GM18508 (cell line): ENCODE measurements around the gene ROR1.
"Not testable (repeated sequence)": the region's sequence is repeated elsewhere in the genome, so short reads cannot be mapped to it uniquely, and the experiment has no call there.

ENCODE experiments used
- ATAC-seq: cut with Tn5 transposase; IDR thresholded peaks from one replicate; pipeline ENCODE4 v1.9.1; 2021; ENCODE audit warnings: moderate number of reproducible peaks; ENCODE audit not compliant: insufficient read depth, unreplicated experiment

Gene ROR1

DNA sequence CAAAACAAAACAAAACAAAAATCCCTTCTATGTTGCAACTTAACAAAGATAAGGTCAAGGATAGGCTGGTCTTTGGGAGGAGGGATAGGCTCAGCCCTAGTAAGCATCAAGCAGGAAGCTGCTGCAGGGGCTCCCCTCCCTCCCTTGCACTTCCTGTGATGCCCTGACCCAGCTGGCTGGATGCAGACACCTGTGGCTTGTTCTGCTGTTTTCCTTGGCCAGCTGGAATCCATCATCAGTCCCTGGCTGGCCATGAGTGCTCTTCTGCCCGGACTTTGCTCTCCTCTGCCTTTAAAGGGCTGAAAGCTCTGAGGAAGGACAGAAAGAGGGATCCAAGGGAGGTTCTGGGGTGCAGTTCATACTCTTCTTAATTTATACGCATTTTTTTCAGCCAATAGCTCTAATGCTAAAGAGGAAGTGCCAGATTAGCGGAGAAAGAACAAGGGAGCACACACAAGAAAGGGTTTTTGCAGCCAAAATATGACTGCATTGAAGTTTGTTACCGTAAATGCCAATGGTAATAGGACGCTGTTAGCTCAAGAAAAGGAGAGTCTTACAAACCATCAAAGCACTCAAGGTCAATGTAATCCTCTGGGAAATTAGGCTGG lies 409.7 kb downstream of the ROR1 start:
- no peak for ATAC-seq

DNA sequence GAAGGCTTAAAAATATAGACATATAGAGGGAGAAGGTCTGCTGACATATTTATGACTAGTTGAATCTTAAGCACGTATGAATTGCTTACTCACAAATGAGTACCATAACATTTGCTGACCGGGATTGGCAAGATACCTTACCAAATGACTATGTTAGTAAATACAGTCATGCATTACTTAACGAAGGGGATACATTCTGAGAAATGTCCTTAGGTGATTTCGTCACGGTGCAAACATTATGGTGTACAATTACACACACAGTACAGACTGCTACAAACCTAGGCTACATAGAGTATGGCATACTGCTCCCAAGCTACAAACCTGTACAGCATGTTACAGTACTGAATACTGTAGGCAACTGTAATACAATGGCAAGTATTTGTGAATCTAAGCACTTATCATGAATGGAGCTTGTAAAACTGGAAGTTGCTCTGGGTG lies 410.2 kb downstream of the ROR1 start:
- ATAC-seq, result no peak

DNA sequence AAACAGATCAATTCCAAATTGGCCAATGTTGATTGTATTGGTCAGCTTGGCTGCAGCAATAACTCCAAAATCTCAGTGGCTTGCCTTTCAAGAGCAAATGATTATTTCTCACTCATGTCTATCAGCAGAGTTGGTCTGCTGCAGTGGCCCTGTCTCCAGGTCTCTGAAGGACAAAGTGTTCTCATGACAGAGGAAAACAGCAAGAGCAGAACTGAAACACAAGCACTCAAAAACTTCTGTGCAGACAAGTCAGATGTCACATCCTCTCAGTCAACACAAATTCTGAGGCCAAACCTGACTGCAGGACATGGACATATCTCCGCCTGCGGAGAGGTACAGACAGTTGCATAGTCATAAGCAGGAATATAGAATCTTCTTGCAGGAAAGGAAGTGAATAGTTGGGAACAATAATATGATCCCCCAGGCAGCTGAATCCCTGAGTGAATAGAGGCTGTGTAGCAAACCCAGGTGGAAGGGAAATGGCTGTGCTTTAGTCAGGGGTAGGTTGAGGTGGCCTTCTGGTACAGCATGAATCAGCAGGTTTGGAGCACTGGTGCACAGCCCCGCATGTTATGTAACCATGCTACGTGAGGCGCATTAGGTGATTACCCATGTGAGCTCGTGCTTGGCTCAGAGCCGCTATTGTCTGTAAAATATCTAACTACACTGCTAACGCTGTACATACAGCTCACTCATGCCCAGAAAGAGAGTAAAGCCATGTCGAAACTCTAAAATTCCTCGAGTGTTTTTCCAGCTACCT lies 412.5 kb downstream of the ROR1 start:
- ATAC-seq, result no peak

DNA sequence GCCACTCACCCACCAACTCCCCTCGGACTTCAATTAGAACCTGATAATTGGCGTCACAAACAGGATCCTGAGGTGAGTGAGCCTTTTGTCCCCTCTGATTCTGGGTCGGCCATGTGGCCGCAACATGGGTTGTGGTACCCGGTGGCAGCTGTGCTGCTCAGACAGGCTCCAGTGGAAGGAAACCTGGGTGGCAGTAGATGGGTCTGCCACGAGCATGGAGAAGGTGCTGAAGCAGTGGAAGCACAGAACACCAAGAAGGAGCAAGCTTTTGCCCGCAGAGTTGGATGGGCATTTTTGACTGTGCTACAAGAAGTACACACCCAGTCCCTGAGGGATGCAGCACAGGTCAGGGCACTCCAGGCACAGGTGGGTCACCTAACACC lies 413.1 kb downstream of the ROR1 start:
- no peak for ATAC-seq

DNA sequence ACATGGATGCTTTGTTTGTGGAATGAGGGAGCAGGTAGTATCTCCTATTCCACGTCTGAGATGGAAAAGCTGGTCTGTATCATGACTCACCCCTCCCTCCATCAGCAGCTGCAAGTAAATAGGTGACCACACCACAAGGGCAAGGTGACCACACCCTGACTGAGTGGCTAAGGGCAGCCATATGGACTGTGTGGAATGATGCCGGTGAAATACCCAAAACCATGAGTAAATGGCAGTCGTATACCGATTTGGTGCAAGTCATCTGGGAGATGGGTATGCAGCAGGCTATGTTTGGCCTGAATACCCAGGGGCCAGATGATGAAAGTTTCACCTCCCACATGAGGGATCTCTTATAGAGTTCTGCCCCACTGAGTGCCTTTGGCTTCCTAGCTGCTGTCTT lies 413.8 kb downstream of the ROR1 start:
- ATAC-seq, result no peak

DNA sequence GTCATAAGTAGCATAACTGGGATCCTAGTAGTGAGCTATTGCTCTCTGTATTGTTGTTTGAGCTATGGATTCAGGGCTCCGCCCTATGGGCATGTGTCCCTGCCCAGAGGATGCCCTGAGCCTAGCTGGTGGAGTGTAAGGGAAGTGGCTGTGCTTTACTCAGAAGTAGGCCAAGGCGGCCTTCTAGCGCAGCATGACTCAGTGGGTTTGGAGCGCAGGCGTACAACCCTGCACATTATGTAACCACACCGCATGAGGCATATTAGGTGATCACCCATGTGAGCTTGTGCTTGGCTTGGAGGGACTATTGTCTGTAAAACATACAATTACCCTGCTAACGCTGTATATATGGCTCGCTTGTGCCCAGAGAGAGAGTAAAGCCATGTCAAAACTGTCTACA lies 418.5 kb downstream of the ROR1 start:
- no peak for ATAC-seq

DNA sequence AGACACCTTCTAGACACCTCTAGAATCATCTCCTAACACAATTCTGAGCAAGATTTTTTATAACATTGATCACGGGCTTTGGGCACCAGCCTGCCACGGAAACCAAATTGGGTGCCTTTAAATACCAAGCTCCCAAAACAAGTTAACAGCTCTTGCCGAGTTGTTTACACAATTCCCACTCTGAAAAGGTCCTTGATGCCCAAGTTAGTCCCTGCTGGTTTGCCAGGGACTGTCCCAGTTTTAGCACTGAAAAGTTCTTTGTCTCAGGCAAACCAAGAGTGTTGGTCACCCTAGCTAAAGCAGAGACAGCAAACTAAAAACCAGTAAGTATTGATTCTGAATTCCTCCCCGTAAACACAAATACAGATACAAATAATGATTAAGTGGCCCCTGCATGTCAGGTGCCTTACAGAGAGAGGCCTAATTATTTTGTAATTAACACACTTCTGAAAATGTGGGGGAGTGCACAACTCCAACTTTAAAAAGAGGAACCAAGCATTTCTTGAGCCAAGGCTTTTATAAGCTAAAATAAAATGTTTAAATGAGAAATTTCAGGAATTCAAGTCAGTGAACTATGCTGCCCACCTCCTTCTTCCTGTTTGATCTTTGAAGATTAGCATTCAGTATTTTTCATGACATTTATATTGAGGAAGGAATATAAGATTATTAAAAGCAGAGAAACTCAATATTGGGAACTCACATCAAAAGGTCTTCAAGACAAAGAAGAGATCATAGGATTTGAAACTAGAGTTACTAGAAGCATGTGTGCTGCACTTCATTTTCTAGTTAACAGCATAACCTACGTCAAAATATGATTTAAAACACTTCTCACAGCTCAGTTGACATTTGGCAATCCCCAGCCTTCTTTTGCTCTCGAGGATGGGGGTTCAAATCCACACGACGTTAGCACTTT lies 420.6 kb downstream of the ROR1 start:
- ATAC-seq, result no peak

DNA sequence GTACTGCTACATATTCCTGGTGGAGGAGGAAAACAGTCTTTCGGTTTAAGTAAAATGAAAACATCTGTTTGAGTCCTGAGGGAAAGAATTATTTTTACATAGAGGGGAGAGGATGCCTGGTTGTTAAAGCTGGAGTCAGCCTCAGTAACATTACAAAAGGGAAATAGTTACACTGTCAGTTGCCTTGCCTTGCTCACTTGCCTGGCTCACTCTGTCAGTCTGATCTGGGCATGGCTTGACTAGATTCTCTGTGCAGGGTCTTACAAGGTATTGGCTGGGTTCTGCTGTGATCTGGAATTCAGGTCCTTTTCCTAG lies 421.2 kb downstream of the ROR1 start:
- ATAC-seq, result no peak

DNA sequence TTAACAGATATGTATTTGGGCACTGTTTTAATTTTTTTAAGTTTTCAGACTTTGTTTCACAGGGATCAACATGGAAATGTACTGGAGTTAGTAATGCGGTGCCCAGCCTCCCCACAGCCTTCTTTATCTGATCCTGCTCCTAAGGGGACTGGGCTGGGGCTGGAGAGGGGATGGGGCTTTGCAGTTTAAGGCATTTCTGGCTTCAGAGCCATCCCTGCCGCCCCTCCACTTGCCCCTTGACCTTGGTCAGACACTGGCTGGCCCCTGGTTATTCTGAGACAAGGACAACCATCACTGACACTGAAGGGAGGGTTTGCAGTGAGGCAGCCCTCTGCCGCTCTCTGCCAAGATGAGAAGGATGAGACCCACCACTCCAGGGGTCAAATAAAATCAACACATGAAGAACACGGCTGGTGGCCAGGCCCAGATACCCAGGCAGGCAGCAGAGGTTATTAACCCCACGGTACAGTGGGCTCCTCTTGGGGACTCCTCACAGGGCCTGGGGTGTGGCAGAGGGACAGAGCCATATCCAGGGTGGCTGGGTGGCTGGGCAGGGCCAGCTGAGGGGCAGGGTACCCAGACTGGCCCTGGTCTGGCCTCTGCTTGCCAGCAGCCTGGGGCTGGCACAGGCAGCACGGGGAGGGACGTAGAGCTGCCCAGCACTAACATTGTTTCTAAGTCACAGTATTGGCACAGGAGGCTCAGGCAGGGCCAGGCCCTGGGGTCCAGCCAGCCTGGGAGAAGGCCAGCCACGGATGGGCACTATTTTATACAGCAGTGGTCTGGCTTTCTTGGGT lies 422.5 kb downstream of the ROR1 start:
- ATAC-seq, result no peak

DNA sequence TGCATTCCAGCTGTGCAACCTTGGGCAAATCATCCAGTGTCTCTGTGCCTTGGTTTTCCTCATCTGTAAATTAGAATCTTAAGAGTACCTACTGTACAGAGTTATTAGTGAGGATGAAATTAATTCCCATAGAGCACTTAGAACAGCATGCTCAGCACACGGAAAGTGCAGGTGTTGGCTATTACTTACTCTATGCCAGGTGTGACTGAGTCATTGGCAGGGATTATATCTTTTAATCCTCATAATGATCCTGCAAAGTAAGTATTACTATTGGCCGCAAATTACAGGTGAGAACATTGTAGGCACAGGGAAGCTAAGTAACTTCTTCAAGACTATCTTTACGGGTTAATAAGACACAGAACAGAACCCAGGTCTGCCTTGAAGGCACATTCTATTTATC lies 423.3 kb downstream of the ROR1 start:
- no peak for ATAC-seq

DNA sequence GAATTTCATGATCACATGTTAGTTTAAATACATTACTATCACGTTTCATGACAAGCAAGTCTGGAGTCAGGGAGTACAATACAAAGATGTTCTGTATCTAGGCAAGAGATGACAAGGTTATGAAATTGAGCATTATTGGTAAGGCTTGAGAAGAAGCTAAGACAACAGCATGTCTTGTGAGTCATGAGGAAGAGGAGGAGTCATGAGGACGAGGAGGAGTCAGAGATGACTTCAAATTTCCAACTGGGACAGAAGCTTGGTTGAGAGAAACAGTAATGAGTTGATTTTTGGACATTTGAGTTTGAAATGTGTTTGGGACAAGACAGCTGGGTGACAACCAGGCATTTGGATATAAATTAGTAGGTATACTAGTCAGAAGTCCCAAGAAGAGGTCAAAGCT lies 425.3 kb downstream of the ROR1 start:
- ATAC-seq, result no peak

DNA sequence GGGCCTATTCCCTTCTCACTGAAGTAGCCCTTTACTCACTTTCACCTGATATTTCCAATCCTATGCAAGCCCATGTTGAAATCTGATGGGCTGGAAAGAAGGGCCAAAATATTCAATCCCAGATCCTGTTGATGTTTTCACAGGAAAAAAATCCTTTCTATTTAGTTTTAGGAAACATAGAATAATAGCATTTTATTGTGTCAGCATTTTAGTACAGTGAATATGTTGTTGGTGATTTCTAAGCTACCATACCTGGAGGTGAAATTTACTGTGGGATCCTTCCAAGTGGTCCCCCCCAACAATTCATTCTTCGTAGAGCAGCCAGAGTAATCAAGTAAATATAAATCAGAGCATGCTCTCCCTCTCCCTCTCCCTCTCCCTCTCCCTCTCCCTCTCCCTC lies 426.2 kb downstream of the ROR1 start:
- no peak for ATAC-seq

DNA sequence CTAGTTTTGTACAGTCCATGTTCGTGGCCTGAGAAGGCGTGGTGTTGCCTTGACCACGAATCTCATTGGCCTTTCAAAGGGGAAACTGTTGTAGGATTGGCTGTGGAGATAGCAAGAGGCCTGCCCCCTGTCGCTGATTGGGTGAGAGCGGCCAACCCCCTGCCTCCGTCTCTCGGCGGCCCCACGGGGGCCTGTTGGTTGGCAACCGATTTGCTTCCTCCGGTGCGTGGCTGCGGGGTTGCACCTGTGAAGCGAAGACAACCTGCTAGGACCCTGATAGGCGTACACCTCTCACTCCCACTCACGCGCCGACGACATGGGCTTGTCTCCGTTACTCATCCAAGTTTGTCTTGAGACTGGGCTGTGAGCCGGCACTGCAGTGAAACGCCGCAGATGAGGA lies 429.6 kb downstream of the ROR1 start, which contains the start of gene UBE2U:
TSS of gene UBE2U (plus strand) at position 204 of the 400 bp plus-strand sequence. CDS start 428 bp downstream, outside the sequence.
- ATAC-seq, result no peak

DNA sequence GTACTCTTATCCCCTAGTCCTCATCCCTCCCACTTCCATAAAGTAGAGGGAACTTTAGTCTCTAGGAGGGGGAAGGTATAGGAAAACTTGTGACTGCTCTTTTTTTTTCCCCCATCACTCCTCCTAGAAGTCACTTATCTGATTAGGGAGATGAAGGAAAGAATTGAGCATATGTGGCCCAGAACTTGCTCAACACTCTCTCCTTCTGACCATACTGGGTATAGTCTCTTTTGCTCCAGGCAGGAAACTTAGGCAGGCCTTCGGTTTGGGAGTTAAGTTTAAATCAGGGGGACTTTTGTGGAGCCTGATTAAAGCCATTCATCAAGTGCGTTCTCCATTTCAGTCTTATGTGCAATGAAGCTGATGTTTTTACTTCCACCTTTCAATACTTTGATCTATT lies 435.4 kb downstream of the ROR1 start:
- ATAC-seq, result no peak

DNA sequence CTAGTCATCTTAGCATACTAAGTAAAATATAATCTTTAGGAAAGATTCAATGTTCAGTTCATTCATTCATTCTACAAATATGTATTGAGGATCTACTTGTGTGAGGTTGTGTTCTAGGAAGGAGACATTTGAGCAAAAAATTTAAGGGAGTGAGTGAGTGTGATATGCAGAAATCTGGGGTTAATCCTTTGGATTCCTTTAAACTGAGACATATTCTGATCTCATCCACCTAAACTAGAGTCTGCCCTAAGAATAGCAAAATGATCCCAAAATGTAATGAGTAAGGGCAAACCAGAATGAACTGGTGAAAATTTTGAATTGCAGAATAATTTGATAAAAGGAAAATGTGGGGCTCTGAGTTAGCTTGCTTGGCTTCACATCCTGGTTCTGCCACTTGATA lies 438.2 kb downstream of the ROR1 start:
- no peak for ATAC-seq

DNA sequence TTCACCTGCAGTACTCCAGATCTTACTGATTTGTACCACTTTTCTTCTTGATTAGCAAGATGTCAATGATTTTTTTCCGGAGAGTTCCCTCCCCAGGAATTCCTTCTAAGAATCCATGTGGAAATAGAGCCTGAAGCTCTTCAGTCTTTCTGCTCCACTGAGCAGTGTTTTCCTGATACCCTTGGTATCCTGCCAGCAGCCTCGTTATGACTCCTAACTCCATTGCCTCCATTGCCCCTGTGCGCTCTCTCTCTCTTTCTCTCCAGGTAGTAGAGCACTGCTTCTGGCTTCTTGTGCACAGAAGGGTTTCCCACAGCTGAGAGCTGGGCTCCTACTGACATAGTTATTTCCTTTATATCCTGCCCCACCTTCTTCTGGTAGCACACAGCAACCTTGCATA lies 441.8 kb downstream of the ROR1 start:
- no peak for ATAC-seq

DNA sequence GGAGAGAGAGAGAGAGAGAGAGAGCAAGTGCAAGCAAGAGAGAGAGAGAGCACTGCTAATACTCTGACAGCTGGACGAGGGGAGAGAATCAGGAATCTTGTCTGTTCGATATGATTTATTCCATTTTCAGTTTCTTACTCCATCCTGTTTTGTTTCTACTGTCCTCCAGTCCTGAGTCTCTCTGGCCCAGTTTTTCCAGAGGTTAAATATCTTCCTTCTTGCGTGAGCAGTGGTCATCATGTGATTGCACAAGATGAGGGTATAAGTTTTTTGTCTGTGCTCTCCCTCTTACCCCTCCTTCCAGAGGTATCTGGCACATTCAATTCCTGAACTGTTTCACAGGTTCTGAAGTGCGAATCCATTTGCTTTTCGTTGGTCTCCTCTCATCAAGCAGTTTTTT lies 446.4 kb downstream of the ROR1 start:
- ATAC-seq, result no peak

DNA sequence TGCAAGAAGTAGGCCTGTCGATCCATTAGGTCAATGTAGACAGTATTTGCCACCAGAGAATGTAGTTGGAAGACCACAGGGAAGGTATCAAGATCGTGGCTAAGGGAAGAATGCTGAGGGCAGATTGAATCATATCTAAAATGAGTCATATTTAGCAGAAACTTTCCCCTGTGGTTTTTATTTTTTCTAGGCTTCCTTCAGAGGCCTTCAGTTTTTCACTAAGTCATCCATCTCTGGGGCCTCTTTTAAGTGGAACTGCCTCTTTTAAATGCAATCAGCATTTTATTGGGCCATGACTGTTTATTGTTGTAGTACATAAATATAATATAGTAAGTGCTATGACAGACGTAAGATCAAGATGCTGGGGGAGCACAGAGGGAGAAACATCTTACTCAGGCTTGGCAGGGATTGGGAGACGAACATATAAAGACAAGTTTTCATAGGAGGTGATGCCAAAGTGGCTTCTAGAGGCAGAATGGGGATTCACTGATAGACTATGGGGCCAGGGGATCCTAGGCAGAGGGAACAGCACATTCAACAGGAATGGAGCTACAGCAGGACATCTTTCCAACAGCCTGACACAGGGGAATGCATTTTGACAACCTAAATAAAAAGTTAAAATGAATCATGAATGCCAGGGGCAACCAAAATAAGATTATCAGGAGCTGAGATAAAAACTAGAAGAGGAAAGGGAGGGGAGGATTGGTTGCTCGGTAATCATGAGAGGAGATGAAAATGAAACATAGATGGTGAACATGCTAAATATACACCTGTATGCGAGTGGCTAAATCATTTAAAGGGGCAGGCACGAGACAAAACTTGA lies 449.7 kb downstream of the ROR1 start:
- ATAC-seq, result no peak

DNA sequence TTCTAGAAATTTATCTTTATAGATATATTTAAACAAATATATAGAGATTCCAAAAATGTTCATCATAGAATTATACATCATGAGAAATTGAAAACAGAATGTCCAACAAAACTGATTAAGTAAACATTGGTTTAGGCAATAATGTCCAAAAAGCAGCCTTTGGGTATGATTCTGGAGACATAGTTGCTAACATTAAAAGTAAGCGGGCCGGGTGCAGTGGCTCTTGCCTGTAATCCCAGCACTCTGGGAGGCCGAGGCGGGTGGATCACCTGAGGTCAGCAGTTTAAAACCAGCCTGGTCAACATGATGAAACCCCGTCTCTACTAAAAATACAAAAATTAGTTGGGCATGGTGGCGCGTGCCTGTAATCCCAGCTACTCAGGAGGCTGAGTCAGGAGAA lies 450.4 kb downstream of the ROR1 start:
- not testable (repeated sequence) for ATAC-seq
